ENCODE measurements around the gene TEX14. TPM values are rescaled to one million over a fixed set of nuclear protein-coding genes. Genes with fewer than 3 reads are reported as not detected.

The TEX14 gene
- total RNA-seq, 1 donor from 2014 or later: not detected

DNA sequence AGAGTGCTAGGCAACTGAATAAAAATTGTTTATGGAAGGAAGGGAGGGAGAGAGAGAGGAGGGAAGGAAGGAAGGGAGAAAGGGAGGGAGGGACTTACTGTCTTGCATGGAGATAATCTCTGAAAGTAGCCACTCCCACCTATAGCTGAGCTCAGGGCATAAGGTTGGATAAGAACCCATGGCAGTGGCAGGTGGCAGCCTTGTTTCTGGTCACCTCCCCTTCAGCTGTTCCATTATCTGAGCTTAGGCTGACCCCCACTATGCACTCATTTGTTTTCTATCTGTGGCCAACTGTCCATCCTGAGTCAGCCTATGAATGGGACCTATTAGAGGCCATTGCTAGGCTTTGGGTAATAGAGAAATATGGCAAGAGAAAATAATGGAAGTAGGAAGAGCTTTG, 152.1 kb downstream of the TEX14 start:
- Histone ChIP-seq H3K27ac (peak overlapping the region in 1 of 2 donors; percentile 14), H3K9me3 (no peaks in the 10 kb centered on the region), H3K27me3 (no peaks in the 10 kb centered on the region), H3K36me3 (no peaks in the 10 kb centered on the region), H3K4me3 (no peak overlapping the region), H3K4me1 (no peaks in the 10 kb centered on the region)
- TF ChIP-seq, protein P1, sequence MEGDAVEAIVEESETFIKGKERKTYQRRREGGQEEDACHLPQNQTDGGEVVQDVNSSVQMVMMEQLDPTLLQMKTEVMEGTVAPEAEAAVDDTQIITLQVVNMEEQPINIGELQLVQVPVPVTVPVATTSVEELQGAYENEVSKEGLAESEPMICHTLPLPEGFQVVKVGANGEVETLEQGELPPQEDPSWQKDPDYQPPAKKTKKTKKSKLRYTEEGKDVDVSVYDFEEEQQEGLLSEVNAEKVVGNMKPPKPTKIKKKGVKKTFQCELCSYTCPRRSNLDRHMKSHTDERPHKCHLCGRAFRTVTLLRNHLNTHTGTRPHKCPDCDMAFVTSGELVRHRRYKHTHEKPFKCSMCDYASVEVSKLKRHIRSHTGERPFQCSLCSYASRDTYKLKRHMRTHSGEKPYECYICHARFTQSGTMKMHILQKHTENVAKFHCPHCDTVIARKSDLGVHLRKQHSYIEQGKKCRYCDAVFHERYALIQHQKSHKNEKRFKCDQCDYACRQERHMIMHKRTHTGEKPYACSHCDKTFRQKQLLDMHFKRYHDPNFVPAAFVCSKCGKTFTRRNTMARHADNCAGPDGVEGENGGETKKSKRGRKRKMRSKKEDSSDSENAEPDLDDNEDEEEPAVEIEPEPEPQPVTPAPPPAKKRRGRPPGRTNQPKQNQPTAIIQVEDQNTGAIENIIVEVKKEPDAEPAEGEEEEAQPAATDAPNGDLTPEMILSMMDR (IDR thresholded peaks at IDR 0.05): no peak
- no peak for DNase-seq (ENCODE audit: low spot score in 2 of 2)
- intact Hi-C loops (cut with DNase I): no loop called here

DNA sequence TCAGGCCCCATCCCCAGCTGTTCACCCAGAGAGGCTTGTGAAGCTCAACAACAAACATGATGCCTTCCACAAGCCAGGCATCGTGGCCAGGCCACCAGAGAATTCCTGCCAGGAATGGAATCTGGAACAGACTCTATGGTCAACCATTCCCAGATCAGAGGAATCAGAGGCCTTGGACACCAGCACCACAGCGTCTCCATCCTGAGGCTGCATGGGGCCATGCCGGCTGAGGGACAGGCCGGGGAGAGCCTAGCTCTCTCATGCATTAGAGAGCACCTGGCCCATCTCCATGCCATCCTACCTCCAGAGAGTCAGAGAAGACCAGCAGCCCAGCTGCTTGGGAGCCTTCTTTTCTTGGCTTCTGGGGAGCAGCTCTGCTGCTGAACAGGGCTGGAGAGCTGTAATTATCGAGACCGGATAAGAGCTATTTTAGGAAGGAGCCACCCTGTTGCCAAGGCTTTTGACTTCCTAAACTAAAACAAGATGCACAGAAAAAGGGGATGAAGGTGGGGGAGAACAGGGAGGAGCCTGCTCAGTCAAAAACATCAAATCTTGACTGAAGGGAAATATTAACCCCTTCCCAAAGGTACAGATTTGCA, 152.9 kb downstream of the TEX14 start:
- peak overlapping the region; percentile 14 to 30 for H3K27ac ChIP-seq
- TF ChIP-seq, protein P1 (IDR thresholded peaks at IDR 0.05): no peak
- H3K36me3 ChIP-seq: no peaks in the 10 kb centered on the region
- no peak for DNase-seq (ENCODE audit: low spot score in 2 of 2)
- no peaks in the 10 kb centered on the region for H3K9me3 ChIP-seq
- H3K4me1 ChIP-seq: no peaks in the 10 kb centered on the region
- no peak overlapping the region for H3K4me3 ChIP-seq
- H3K27me3 ChIP-seq: no peaks in the 10 kb centered on the region
- intact Hi-C loops (cut with DNase I): no loop called here

DNA sequence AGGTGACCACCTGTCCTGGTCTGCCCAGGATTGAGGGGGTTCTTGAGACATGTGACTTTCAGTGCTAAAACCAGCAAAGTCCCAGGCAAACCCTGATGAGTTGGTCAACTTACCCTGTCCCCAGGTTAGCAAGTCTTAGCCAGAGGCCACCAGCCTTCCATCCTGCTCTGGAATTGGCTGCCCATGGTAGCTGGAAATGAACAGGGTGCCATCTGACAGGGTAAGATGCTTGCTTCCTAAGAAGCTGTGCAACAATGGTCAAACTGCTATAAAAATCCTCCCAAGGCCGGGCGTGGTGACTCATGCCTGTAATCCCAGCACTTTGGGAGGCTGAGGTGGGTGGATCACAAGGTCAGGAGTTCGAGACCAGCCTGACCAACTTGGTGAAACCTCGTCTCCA, 154.6 kb downstream of the TEX14 start:
- no peaks in the 10 kb centered on the region for H3K36me3 ChIP-seq
- H3K4me1 ChIP-seq: peaks cover 0 to 6% of the 10 kb centered on the region in 2 donors
- H3K9me3 ChIP-seq: no peaks in the 10 kb centered on the region
- no peak overlapping the region for H3K4me3 ChIP-seq
- DNase-seq (ENCODE audit: low spot score in 2 of 2): no peak
- intact Hi-C loops (cut with DNase I): no loop called here
- H3K27ac ChIP-seq: no peak overlapping the region
- TF ChIP-seq, protein P1 (IDR thresholded peaks at IDR 0.05): no peak
- H3K27me3 ChIP-seq: no peaks in the 10 kb centered on the region

DNA sequence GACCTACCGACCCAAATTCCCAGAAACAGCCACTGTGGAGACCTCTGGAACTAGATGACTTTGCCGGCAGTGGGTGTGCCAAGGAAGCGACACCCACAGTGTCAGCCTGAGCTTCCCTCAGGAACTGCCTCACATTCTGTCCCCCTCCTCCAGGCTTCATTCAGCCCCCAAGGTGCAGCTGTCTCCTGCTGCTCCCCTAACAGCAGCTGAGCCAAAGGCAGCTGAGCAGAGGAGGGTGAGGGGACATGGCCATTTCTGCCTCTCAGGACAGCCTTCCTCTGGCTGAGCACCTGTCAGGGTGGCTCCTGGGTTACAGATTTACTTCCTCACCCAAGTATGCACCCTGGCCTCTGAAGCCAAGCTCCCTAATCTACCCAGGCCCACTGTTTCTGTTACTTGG, 155.3 kb downstream of the TEX14 start:
- DNase-seq (ENCODE audit: low spot score in 2 of 2): no peak
- TF ChIP-seq, protein P1 (IDR thresholded peaks at IDR 0.05): no peak
- Histone ChIP-seq H3K36me3 (no peaks in the 10 kb centered on the region), H3K4me3 (no peak overlapping the region), H3K27me3 (no peaks in the 10 kb centered on the region), H3K4me1 (peaks cover 0 to 7% of the 10 kb centered on the region in 2 donors), H3K9me3 (no peaks in the 10 kb centered on the region), H3K27ac (no peak overlapping the region)
- intact Hi-C loops (cut with DNase I): no loop called here

DNA sequence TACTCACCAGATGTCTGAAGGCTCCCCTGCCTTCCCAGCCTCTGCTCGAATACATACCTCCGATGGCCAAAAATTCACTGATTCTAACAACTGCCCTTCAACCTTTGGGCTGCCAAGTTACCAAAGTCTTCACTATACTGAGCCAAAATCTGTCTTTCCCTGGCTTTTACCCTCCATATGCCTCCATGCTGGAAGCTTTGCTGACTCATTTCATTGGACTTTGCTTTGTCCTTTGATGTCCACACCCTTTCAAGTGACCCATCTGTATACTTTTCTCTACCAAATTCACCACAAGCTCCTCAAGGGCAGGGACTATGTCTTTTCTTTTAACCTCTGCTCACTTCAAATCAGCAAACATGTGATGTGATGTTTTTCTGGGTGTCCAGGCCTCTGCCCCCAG, 156.4 kb downstream of the TEX14 start:
- peaks cover 4 to 11% of the 10 kb centered on the region in 2 donors for H3K4me1 ChIP-seq
- H3K27me3 ChIP-seq: no peaks in the 10 kb centered on the region
- DNase-seq (ENCODE audit: low spot score in 2 of 2): no peak
- intact Hi-C loops (cut with DNase I): no loop called here
- no peaks in the 10 kb centered on the region for H3K9me3 ChIP-seq
- H3K27ac ChIP-seq: no peak overlapping the region
- H3K4me3 ChIP-seq: no peak overlapping the region
- no peaks in the 10 kb centered on the region for H3K36me3 ChIP-seq
- TF ChIP-seq, protein P1 (IDR thresholded peaks at IDR 0.05): no peak

Data from ascending aorta (tissue), 2 donors.